WERI-Rb-1 (cell line): ENCODE data around the gene PDK2.
A peak's percentile ranks its signal among the peaks of the same experiment; 100 is the strongest.

Experiments used
- DNase-seq: peaks from one replicate; pipeline ENCODE4 v3.0.0-alpha.2; 2020
- H3K27ac ChIP-seq: fragments of 250-450 bp; sonication (Bioruptor Pico); 2 replicates; pipeline ENCODE4 v1.5.1; 2020; ENCODE audit warnings: mild to moderate bottlenecking, moderate library complexity
- H3K27me3 ChIP-seq: fragments of 250-450 bp; sonication (Bioruptor Pico); 2 replicates; pipeline ENCODE4 v1.5.1; 2021; ENCODE audit warnings: mild to moderate bottlenecking, low read depth, moderate library complexity; ENCODE audit not compliant: insufficient read depth, severe bottlenecking
- H3K36me3 ChIP-seq: fragments of 250-450 bp; sonication (Bioruptor Pico); 2 replicates; pipeline ENCODE4 v1.5.1; 2020; ENCODE audit warnings: mild to moderate bottlenecking, moderate library complexity
- H3K4me3 ChIP-seq: 2 replicates; pipeline ENCODE4 v1.5.1; 2011; ENCODE audit warnings: low read depth, mild to moderate bottlenecking, control low read depth, low read length
- H3K9me3 ChIP-seq: fragments of 250-450 bp; sonication (Bioruptor Pico); 2 replicates; pipeline ENCODE4 v1.5.1; 2021; ENCODE audit warnings: mild to moderate bottlenecking, moderate library complexity; ENCODE audit not compliant: severe bottlenecking
- CTCF ChIP-seq: IDR thresholded peaks from 2 replicates; pipeline ENCODE4 v1.5.1; 2011; ENCODE audit warnings: low read depth, mild to moderate bottlenecking, control low read depth, inconsistent platforms, low read length

Gene PDK2

GRCh38 chr17:50112694-50113093 is 17.5 kb downstream of the PDK2 start:
- H3K36me3 ChIP-seq: peaks cover 45% of the 10 kb centered on the region

GRCh38 chr17:50113624-50114320 is 18.6 kb downstream of the PDK2 start:
- no peaks in the 10 kb centered on the region for H3K27me3 ChIP-seq
- no peak for DNase-seq
- no peaks in the 10 kb centered on the region for H3K9me3 ChIP-seq
- no peak overlapping the region for H3K27ac ChIP-seq
- H3K36me3 ChIP-seq: peaks cover 46% of the 10 kb centered on the region
- TF ChIP-seq CTCF: no peak
- H3K4me3 ChIP-seq: no peak overlapping the region

More at GRCh38 chr17:50112694-50113093, 17.5 kb downstream of the PDK2 start:
- no peaks in the 10 kb centered on the region for H3K27me3 ChIP-seq
- TF ChIP-seq CTCF: no peak
- no peak overlapping the region for H3K4me3 ChIP-seq
- H3K27ac ChIP-seq: peak overlapping the region; percentile 87
- no peaks in the 10 kb centered on the region for H3K9me3 ChIP-seq
- DNase-seq: no peak

- no peak overlapping the region for H3K27ac ChIP-seq
- no peak for TF ChIP-seq CTCF
- H3K9me3 ChIP-seq: no peaks in the 10 kb centered on the region
- DNase-seq: no peak
- H3K27me3 ChIP-seq: no peaks in the 10 kb centered on the region
- H3K4me3 ChIP-seq: no peak overlapping the region
- H3K36me3 ChIP-seq: peaks cover 40% of the 10 kb centered on the region
Measured at GRCh38 chr17:50114401-50114800, 19.2 kb downstream of the PDK2 start.

GRCh38 chr17:50114849-50115357 is 19.8 kb downstream of the PDK2 start:
- Histone ChIP-seq H3K27ac (no peak overlapping the region), H3K9me3 (no peaks in the 10 kb centered on the region)
- peak; percentile 79 for DNase-seq

GRCh38 chr17:50115756-50116155 is 20.6 kb downstream of the PDK2 start:
- no peak for TF ChIP-seq CTCF
- Histone ChIP-seq H3K27me3 (no peaks in the 10 kb centered on the region), H3K9me3 (no peaks in the 10 kb centered on the region), H3K36me3 (peaks cover 36% of the 10 kb centered on the region), H3K4me3 (no peak overlapping the region), H3K27ac (no peak overlapping the region)
- DNase-seq: no peak

More at GRCh38 chr17:50114849-50115357, 19.8 kb downstream of the PDK2 start:
- peak; percentile 99 for TF ChIP-seq CTCF
- Histone ChIP-seq H3K36me3 (peaks cover 38% of the 10 kb centered on the region), H3K4me3 (no peak overlapping the region), H3K27me3 (no peaks in the 10 kb centered on the region)
